Coronary artery (tissue), 2 donors: ENCODE results near the gene NUMA1.

Experiments
- DNase-seq: peaks from one replicate; pipeline ENCODE4 v3.0.0-alpha.2; 2017; ENCODE audit warnings: low spot score
- H3K27ac ChIP-seq, 2 donors: fragments of 200-600 bp; sonication (generic); one replicate each; pipeline ENCODE4 v1.5.1; 2016 to 2019
- H3K4me3 ChIP-seq: fragments of 200-600 bp; sonication (generic); 2 replicates; pipeline ENCODE4 v1.5.1; 2016; ENCODE audit warnings: mild to moderate bottlenecking, moderate library complexity
- TF ChIP-seq, protein P1 (sequence below): fragments of 200-600 bp; sonication (generic); IDR thresholded peaks from one replicate; pipeline ENCODE4 v1.5.1; 2019; ENCODE audit warnings: antibody characterized with exemption

Gene NUMA1

DNA sequence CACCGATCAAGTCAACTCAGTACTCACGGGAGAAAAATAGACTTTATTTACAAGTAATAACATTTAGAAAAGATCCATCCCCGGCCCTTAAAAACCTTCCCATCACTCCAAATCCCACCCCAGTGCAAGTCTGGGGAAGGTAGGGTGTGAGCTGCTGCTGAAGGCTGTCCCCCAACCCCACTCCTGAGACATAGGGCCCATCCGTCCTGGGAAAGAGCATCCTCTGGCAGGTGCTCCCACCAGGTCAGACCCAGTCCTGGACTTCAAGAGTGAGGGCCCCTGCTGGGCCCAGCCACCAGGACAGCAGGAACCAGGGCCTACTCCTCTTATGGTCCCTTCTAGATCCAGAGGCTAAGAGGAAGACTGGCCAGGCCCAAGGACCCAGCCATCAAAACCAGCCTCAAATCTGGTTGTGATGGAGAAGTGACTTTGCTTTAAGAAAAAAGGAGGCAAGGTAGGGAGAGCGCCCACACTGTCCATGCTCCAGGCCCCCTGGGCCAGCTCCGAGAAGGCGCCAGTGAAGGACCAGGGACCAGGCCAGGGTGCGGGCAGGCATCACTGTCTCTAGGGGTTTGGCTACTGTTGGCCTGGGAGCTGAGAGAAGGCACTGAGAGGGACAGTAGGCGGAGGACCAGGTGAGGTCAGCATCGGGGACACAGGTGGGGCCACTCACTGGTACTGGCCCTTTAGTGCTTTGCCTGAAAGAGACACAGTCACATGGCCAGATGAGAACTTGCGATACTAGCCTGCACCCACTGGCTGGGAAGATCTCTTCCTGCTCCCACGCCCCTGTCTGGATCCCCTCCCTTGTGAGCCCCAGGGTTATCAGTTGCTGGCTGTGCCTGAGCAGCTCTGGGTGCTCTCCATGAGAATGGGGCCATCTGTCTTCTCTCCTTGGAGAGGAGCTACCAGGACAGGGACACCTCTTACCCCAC, 77.2 kb downstream of the NUMA1 start:
- TF ChIP-seq, protein P1, sequence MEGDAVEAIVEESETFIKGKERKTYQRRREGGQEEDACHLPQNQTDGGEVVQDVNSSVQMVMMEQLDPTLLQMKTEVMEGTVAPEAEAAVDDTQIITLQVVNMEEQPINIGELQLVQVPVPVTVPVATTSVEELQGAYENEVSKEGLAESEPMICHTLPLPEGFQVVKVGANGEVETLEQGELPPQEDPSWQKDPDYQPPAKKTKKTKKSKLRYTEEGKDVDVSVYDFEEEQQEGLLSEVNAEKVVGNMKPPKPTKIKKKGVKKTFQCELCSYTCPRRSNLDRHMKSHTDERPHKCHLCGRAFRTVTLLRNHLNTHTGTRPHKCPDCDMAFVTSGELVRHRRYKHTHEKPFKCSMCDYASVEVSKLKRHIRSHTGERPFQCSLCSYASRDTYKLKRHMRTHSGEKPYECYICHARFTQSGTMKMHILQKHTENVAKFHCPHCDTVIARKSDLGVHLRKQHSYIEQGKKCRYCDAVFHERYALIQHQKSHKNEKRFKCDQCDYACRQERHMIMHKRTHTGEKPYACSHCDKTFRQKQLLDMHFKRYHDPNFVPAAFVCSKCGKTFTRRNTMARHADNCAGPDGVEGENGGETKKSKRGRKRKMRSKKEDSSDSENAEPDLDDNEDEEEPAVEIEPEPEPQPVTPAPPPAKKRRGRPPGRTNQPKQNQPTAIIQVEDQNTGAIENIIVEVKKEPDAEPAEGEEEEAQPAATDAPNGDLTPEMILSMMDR = no peak
- no peak overlapping the region for H3K4me3 ChIP-seq
- H3K27ac ChIP-seq = no peak overlapping the region
- DNase-seq = no peak

DNA sequence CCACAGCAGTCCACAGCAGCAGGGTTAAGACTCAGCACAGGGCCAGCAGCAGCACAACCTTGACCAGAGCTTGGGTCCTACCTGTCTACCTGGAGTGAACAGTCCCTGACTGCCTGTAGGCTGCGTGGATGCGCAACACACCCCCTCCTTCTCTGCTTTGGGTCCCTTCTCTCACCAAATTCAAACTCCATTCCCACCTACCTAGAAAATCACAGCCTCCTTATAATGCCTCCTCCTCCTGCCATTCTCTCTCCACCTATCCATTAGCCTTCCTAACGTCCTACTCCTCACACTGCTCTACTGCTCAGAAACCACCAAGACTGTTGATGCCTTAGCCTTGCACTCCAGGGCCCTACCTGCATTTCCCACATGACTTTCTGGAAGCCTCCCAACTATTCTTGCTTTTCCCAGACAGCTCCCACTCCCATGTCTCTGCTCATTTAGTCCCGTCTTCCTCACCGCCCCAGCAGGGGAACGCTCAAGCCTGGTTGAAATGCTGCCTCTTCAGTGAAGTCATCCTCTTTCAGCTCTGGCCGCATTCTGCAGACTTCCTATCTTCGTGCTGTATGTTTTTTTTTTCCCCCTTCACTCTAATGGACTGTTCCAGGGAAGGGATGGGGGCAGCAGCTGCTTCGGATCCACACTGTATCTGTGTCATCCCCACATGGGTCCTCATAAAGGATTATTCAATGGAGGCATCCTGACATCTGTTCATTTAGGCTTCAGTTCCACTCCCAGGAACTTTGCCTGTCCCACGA, 78.3 kb downstream of the NUMA1 start:
- TF ChIP-seq, protein P1 = no peak
- DNase-seq = no peak
- peak overlapping the region in 1 of 2 donors; percentile 9 for H3K27ac ChIP-seq
- H3K4me3 ChIP-seq = no peak overlapping the region

DNA sequence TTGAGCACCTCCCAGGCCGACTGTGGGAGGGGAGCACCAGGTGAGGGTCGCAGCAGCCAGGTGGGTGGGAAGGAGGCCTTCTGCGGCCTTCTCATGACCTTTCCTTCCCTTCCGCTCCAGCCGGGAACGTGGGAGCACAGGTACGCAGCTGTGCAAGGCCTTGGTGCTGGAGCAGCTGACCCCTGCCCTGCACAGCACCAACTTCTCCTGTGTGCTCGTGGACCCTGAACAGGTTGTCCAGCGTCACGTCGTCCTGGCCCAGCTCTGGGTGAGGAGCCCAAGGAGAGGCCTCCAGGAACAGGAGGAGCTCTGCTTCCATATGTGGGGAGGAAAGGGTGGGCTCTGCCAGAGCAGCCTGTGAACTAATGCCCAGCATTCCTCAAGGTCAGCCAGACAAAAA, 79.1 kb downstream of the NUMA1 start:
- TF ChIP-seq, protein P1 = no peak
- Histone ChIP-seq H3K4me3 (no peak overlapping the region), H3K27ac (no peak overlapping the region)
- DNase-seq = no peak

DNA sequence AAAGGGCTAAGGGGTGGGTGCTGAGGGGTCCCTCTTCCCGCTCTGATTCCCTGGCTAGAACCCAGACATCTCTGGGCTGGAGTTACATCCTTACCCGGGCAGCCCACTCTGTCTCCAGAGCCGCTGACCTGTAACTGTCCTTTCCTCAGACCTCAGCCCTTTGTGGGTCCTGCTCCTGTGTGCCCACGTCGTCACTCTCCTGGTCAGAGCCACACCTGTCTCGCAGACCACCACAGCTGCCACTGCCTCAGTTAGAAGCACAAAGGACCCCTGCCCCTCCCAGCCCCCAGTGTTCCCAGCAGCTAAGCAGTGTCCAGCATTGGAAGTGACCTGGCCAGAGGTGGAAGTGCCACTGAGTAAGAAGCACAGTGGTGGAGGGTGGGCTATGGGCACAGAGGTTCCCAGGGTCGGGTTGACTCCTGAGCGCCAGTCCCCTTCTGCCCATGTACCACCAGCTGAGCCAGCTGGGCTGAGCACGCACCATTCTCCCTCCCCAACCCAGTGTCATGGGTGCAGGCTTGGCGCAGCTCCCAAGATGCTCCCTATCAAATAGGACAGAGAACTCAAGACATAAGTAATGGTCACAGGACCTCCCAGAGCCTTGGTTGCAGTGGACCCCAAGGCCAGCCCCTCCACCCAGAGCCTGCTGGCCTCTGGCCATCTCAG, 80.0 kb downstream of the NUMA1 start:
- Histone ChIP-seq H3K4me3 (no peak overlapping the region), H3K27ac (peak overlapping the region in 1 of 2 donors; percentile 68)
- DNase-seq = no peak
- TF ChIP-seq, protein P1 = no peak

DNA sequence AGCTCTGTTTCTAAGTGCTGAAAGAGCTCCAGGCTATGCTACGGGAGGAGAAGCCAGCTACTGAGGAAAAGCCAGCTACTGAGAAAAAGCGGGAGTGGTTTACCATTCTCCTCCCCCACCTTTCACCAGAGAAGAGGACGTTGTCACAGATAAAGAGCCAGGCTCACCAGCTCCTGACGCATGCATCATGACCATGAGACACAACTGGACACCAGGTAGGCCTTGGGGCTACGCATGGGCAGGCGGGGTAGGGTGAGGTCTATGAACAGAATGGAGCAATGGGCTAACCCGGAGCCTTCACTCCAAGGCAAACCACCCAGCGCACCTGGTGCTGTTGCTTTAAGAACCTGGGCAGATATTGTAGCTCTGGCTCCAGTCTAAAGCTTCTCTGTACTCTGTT, 80.5 kb downstream of the NUMA1 start:
- TF ChIP-seq, protein P1 = no peak
- Histone ChIP-seq H3K27ac (peak overlapping the region in 1 of 2 donors; percentile 68), H3K4me3 (peak overlapping the region; percentile 52)
- no peak for DNase-seq

DNA sequence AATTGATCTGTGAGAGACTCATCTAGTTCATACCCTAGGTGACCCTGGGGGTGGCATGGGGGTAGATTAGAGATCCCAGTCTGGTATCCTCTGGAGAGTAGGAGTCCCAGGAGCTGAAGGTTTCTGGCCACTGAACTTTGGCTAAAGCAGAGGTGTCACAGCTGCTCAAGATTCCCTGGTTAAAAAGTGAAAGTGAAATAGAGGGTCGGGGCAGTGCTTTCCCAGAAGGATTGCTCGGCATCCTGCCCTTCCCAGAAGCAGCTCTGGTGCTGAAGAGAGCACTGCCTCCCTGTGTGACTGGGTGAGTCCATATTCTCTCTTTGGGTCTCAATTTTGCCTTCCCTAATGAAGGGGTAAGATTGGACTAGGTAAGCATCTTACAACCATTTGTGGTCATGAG, 81.0 kb downstream of the NUMA1 start:
- Histone ChIP-seq H3K4me3 (peak overlapping the region; percentile 52), H3K27ac (peak overlapping the region; percentile 6 to 68)
- TF ChIP-seq, protein P1 = no peak
- DNase-seq = no peak
